ENCODE results near the gene ADGRD1. TPM values are rescaled to one million over a fixed set of nuclear protein-coding genes. Genes with fewer than 3 reads are reported as not detected.

ADGRD1 gene
- total and polyA plus RNA-seq, 2 of the 8 experiments (the other 6 are each of a cell fraction or from before 2014, with no cell fraction given), result 0.36 to 0.48 TPM

- TF ChIP-seq RNF2 (IDR thresholded peaks at IDR 0.05; ENCODE audit: borderline replicate concordance, low read depth, low read length, missing control alignments, poor library complexity, severe bottlenecking), result no peak
Observed at GRCh38 chr12:131055596-131056233, 102.0 kb downstream of the ADGRD1 start (continued).

All from H1 (cell line).